HG03025 (cell line): ENCODE results near the gene HBQ1.
"Not testable (repeated sequence)": the region's sequence is repeated elsewhere in the genome, so short reads cannot be mapped to it uniquely, and the experiment has no call there.

Source experiments
- ATAC-seq: cut with Tn5 transposase; IDR thresholded peaks from one replicate; pipeline ENCODE4 v1.9.1; 2021; ENCODE audit warnings: mild to moderate bottlenecking, moderate library complexity; ENCODE audit not compliant: unreplicated experiment, low FRiP score

The HBQ1 gene

GRCh38 chr16:180101-180675, at the start of gene HBQ1:
Gene HBQ1 (plus strand): TSS chr16:180459. CDS start chr16:180487, 28 bp downstream.
- ATAC-seq: no peak

DNA sequence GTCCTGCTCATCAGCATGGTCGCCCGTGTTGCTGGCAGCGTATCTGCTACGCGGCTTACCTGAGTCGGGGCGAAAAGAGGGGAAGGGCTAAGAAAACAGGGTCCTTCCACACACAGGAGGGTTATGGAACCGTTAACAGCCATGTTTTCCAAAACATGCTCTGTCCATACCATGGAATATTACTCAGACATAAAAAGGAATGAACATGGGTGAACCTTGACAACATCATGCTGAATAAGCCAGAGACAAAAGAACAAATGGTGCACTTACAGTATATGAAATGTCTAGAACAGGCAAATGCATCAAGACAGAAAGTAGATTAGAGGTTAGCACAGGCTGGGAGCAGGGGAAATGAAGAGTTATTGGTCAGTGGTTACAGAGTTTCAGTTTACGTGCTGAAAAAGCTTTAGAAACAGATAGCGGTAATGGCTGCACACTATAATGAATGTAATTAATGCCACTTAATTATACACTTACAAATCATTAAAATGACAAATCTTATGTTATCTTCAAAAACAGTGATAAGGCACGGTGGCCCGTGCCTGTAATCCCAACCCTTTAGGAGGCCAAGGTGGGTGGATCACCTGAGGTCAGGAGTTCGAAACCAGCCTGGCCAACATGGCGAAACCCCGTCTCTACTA, 49.6 kb upstream of the HBQ1 start:
- ATAC-seq: no peak

- ATAC-seq: no peak
Measured at GRCh38 chr16:132120-132519, 48.1 kb upstream of the HBQ1 start.

DNA sequence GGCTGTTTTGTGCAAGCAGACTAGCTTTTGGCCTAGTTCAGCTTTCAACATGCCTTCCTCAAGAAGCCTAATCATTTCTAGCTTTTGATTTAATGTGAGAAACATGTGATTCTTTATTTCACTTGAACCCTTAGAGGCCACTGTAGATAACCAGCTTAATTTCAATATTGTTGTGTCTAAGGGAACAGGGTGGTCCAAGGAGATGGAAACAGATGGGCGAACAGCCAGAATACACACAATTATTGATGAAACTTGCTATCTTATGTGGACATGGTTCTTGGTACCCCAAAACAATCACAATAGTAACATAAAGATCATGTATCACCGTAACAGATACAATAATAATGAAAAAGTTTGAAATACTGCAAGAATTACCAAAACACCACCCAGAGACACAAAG, 46.5 kb upstream of the HBQ1 start:
- no peak for ATAC-seq

- no peak for ATAC-seq
Measured at GRCh38 chr16:138049-138417, 42.2 kb upstream of the HBQ1 start.

- ATAC-seq: no peak
Measured at GRCh38 chr16:140175-140857, 39.9 kb upstream of the HBQ1 start.

GRCh38 chr16:142405-142967, 37.8 kb upstream of the HBQ1 start:
- no peak for ATAC-seq

- ATAC-seq: no peak
Measured at GRCh38 chr16:143047-143446, 37.2 kb upstream of the HBQ1 start.

- ATAC-seq: no peak
Measured at GRCh38 chr16:143456-143855, 36.8 kb upstream of the HBQ1 start.

- no peak for ATAC-seq
Measured at GRCh38 chr16:144797-145252, 35.4 kb upstream of the HBQ1 start.

DNA sequence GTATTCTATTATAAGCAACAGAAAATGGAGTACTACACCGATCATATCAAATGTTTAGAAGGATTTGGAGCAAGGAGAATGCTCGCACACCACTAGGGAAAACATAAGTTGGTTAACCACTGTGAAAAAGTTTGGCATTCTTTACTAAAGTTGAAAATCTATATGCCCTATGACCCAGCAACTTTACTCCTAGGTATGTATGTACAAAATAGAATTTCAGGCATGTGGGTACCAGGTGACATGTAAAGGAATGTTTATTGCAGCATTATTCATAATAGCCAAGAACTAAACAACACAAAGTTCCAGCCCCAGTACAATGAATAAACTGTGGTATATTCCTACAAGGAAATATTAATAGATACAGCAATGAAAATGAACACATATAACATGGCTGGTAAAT, 33.6 kb upstream of the HBQ1 start:
- no peak for ATAC-seq

DNA sequence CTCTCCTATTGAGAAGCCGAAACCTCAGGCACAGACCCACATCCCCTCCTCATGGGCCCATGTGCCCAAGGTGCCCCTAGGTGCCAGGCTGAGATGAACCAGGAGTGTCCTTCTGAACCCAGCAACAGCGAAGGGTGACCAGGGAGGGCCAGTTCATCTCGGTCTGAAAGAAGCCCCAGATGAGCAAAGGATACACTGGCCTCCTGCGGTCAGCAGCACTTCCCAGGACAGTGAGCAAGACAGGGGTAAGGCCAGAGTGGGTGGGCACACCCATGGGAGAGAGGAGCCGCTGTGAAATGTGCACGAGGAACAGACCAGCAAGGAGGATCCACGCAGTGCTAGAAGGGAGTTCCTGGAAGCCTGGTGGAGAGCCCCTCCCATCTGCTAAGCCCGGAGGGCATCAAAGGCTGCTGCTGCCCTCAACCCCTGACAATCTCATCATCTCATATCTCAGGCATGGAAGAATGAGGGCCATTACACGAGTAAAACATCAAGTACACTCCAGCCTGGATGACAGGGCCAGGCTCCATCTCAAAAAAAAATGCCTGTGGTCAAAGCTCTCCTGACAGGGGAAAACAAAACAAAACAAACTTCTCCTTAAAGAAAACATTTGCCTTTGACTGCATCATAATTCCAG, 31.1 kb upstream of the HBQ1 start:
- ATAC-seq: no peak

DNA sequence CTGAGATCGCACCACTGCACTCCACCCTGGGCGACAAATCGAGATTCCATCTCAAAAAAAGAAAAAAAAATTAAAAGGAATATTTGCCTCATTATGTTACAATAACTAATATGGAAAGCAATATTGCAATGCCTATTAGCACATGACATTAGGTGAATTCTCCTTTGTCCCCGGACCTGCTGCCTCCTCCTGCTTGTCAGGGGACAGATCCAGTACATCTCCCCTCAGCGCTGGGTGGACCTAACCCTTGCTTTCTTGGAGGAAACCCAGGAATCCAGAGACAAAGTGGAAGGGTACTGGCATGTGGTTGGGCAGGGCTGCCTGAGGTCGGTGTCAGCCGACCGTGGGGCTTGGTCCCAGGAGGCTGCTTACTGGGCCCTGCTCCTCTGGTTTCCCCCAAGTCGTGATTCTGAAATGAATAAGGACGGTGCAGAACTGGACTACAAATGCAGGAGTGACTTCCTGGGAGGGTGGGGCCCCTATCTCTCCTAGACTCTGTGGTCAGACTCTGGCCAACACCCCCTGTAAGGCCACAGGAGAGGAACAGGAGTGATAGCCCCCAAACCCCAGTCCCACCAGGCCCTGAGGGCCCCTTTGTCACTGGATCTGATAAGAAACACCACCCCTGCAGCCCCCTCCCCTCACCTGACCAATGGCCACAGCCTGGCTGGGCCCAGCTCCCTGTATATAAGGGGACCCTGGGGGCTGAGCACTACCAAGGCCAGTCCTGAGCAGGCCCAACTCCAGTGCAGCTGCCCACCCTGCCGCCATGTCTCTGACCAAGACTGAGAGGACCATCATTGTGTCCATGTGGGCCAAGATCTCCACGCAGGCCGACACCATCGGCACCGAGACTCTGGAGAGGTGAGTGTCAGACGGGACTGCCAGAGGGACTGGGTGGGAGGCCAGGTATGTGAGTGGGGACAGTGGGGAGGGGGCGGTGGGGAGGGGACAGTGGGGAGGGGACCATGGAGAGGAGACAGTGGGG, 27.8 kb upstream of the HBQ1 start, which contains the start of gene HBZ:
Gene HBZ, plus strand, starts transcription at position 504 of the 988 bp plus-strand sequence. Its CDS starts 266 bp downstream, at position 770.
- ATAC-seq: no peak

GRCh38 chr16:153129-153521, 27.1 kb upstream of the HBQ1 start:
- not testable (repeated sequence) for ATAC-seq

DNA sequence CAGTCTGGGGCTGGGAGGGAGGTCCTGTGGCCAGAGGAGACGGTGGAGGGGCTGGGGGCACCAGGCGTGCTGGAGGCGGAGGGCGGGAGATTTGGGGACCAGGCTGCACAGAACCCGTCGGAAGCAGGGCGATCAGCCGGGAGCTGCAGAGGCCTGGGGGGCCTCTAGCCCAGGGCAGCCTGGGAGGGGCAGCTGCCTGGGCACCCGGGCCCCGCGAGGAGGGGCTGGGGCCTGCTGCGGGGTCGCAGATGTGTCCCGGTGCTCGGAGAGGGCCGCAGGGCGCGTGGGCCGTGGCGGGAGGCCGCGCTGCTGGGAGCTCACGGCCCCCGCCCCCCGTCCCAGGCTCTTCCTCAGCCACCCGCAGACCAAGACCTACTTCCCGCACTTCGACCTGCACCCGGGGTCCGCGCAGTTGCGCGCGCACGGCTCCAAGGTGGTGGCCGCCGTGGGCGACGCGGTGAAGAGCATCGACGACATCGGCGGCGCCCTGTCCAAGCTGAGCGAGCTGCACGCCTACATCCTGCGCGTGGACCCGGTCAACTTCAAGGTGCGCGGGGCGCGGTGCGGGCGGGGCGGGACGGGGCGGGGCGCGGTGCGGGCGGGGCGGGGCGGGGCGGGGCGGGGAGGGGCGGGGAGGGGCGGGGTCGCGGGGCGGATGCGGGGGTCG, 26.6 kb upstream of the HBQ1 start:
- ATAC-seq: not testable (repeated sequence)

GRCh38 chr16:154217-155030, 25.8 kb upstream of the HBQ1 start:
- ATAC-seq: no peak

DNA sequence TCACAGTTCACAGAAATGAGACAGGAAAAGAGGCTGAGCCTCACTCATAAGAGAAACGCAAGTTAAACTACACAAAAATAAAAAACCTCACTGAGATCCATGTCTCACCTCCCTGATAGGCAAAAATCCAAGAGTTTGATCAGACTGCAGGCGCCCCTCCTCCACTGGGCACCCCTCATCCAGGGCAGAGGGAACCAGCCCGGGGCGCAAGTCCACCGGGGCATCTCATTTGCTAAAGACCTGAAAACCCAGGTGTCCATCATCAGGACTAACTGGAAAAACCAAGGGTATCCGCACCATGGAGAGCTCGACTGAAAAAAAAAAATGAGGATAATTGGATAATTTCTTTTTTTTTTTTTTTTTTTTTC, 25.2 kb upstream of the HBQ1 start:
- no peak for ATAC-seq

- ATAC-seq: no peak
Measured at GRCh38 chr16:159136-159849, 21.0 kb upstream of the HBQ1 start.
